ENCODE data around the gene SPHK1. TPM values are rescaled to one million over a fixed set of nuclear protein-coding genes. Genes with fewer than 3 reads are reported as not detected.

SPHK1 gene
- polyA plus RNA-seq, 1 of the 3 experiments (the other 2 are of a cell fraction) = 12.3 TPM

- no peak for TF ChIP-seq FOXJ3 (CRISPR knock-in tag; IDR thresholded peaks at IDR 0.05)
- TF ChIP-seq, protein P1, sequence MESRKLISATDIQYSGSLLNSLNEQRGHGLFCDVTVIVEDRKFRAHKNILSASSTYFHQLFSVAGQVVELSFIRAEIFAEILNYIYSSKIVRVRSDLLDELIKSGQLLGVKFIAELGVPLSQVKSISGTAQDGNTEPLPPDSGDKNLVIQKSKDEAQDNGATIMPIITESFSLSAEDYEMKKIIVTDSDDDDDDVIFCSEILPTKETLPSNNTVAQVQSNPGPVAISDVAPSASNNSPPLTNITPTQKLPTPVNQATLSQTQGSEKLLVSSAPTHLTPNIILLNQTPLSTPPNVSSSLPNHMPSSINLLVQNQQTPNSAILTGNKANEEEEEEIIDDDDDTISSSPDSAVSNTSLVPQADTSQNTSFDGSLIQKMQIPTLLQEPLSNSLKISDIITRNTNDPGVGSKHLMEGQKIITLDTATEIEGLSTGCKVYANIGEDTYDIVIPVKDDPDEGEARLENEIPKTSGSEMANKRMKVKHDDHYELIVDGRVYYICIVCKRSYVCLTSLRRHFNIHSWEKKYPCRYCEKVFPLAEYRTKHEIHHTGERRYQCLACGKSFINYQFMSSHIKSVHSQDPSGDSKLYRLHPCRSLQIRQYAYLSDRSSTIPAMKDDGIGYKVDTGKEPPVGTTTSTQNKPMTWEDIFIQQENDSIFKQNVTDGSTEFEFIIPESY (IDR thresholded peaks at IDR 0.05; ENCODE audit: borderline replicate concordance, low read depth) = no peak
- no peak for TF ChIP-seq NRF1 (IDR thresholded peaks at IDR 0.05; ENCODE audit: low read depth, low read length)
- TF ChIP-seq YY1 (IDR thresholded peaks at IDR 0.05; ENCODE audit: low read depth) = no peak
- no peaks in the 10 kb centered on the region for H3K9me3 ChIP-seq
- no peaks in the 10 kb centered on the region for H3K27me3 ChIP-seq (ENCODE audit: insufficient read depth)
- H3K9ac ChIP-seq = no peak overlapping the region
- H3K4me1 ChIP-seq (ENCODE audit: control insufficient read depth in 1 of 2, insufficient read depth in 2 of 2, low read depth in 1 of 2, low read length in 1 of 2) = peaks cover 0 to 55% of the 10 kb centered on the region in 2 experiments; a peak in 2 of 4 replicates
- CTCF ChIA-PET = interaction anchor here (0.8 to 8.3 kb wide), 16 partner anchors 9 to 236 kb away, joined by 3 to 89 read pairs (median 11); partner anchors contain the start of genes SPHK1 and UBE2O
- peaks cover 57% of the 10 kb centered on the region for H3K79me2 ChIP-seq (ENCODE audit: insufficient read depth)
- no peaks in the 10 kb centered on the region for H3F3A ChIP-seq (replicated peaks; ENCODE audit: insufficient read depth)
- WGBS (ENCODE audit: low lambda C conversion rate) = 79% methylated on average over 11 of the region's 11 CpGs
- no peak overlapping the region for H3K4me2 ChIP-seq
- no peak overlapping the region for H2AFZ ChIP-seq (ENCODE audit: low read depth)
- DNase-seq = no peak
- no peaks in the 10 kb centered on the region for H3K9me2 ChIP-seq
- 0 out of 4 replicates have a peak overlapping the region, but pooled peaks of 1 of the 2 experiments have one; percentile 1 for H3K27ac ChIP-seq (ENCODE audit: low read depth in 2 of 2, low read length in 1 of 2)
- POLR2A ChIA-PET = interaction anchor here (0.5 to 1.6 kb wide), 4 partner anchors 9 to 96 kb away, joined by 3 to 5 read pairs (median 4); no protein-coding TSS in a partner anchor
- H4K20me1 ChIP-seq (ENCODE audit: insufficient read depth) = peaks cover 83% of the 10 kb centered on the region
- no peak overlapping the region for H3K4me3 ChIP-seq (ENCODE audit: low read depth in 2 of 2, low read length in 1 of 2)
- H3K36me3 ChIP-seq (replicated peaks in 1 of 2; ENCODE audit: control insufficient read depth in 1 of 2, insufficient read depth in 2 of 2, low read length in 1 of 2) = peaks cover 0 to 4% of the 10 kb centered on the region in 2 experiments
Observed at GRCh38 chr17:76417499-76418143, 33.2 kb downstream of the SPHK1 start.

- DNase-seq = no peak
- Histone ChIP-seq H3K9me2 (no peaks in the 10 kb centered on the region), H3K27me3 (ENCODE audit: insufficient read depth) (no peaks in the 10 kb centered on the region), H2AFZ (ENCODE audit: low read depth) (no peak overlapping the region), H3K4me2 (no peak overlapping the region), H3K4me1 (ENCODE audit: control insufficient read depth in 1 of 2, insufficient read depth in 2 of 2, low read depth in 1 of 2, low read length in 1 of 2) (peaks cover 0 to 44% of the 10 kb centered on the region in 2 experiments; a peak in 1 of 4 replicates), H3K27ac (ENCODE audit: low read depth in 2 of 2, low read length in 1 of 2) (no peak overlapping the region), H3K36me3 (replicated peaks in 1 of 2; ENCODE audit: control insufficient read depth in 1 of 2, insufficient read depth in 2 of 2, low read length in 1 of 2) (no peaks in the 10 kb centered on the region), H3F3A (replicated peaks; ENCODE audit: insufficient read depth) (no peaks in the 10 kb centered on the region), H3K9ac (no peak overlapping the region), H3K9me3 (no peaks in the 10 kb centered on the region), H3K4me3 (ENCODE audit: low read depth in 2 of 2, low read length in 1 of 2) (no peak overlapping the region), H3K79me2 (ENCODE audit: insufficient read depth) (peaks cover 54% of the 10 kb centered on the region), H4K20me1 (ENCODE audit: insufficient read depth) (peaks cover 71% of the 10 kb centered on the region)
- WGBS (ENCODE audit: low lambda C conversion rate) = 90% methylated on average over 17 of the region's 17 CpGs
- TF ChIP-seq MXI1 (IDR thresholded peaks at IDR 0.05; ENCODE audit: low read depth, low read length) (no peak), RXRA (IDR thresholded peaks at IDR 0.05; ENCODE audit: borderline replicate concordance, low read depth) (no peak), NFIC (IDR thresholded peaks at IDR 0.05; ENCODE audit: borderline replicate concordance) (no peak), TCF12 (IDR thresholded peaks at IDR 0.05) (no peak), POLR2AphosphoS5 (IDR thresholded peaks at IDR 0.05; ENCODE audit: low read depth, low read length) (no peak), PBX3 (IDR thresholded peaks at IDR 0.05) (no peak), GABPA (IDR thresholded peaks at IDR 0.05; ENCODE audit: low read depth) (no peak), RCOR1 (IDR thresholded peaks at IDR 0.05; ENCODE audit: low read length) (no peak), NRF1 (IDR thresholded peaks at IDR 0.05; ENCODE audit: low read depth, low read length) (no peak), ELF1 (IDR thresholded peaks at IDR 0.05) (no peak), YY1 (IDR thresholded peaks at IDR 0.05; ENCODE audit: low read depth) (no peak), EZH2phosphoT487 (IDR thresholded peaks at IDR 0.05; ENCODE audit: borderline replicate concordance, low read depth) (no peak), TAF1 (IDR thresholded peaks at IDR 0.05; ENCODE audit: borderline replicate concordance, low read depth, low read length) (no peak)
- TF ChIP-seq, protein P1 (IDR thresholded peaks at IDR 0.05; ENCODE audit: borderline replicate concordance, low read depth) = no peak
- TF ChIP-seq, protein P2, sequence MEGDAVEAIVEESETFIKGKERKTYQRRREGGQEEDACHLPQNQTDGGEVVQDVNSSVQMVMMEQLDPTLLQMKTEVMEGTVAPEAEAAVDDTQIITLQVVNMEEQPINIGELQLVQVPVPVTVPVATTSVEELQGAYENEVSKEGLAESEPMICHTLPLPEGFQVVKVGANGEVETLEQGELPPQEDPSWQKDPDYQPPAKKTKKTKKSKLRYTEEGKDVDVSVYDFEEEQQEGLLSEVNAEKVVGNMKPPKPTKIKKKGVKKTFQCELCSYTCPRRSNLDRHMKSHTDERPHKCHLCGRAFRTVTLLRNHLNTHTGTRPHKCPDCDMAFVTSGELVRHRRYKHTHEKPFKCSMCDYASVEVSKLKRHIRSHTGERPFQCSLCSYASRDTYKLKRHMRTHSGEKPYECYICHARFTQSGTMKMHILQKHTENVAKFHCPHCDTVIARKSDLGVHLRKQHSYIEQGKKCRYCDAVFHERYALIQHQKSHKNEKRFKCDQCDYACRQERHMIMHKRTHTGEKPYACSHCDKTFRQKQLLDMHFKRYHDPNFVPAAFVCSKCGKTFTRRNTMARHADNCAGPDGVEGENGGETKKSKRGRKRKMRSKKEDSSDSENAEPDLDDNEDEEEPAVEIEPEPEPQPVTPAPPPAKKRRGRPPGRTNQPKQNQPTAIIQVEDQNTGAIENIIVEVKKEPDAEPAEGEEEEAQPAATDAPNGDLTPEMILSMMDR (IDR thresholded peaks at IDR 0.05) = no peak
- ChIA-PET POLR2A (no interaction called here), CTCF (interaction anchor here (3.9 to 6.9 kb wide), 4 partner anchors 11 to 38 kb away, joined by 17 to 75 read pairs (median 28); partner anchors contain the start of gene SPHK1)
Observed at GRCh38 chr17:76419576-76420260, 35.3 kb downstream of the SPHK1 start.
